HG03460 (cell line): Measurements from ENCODE around the gene VWA2.

Experiments
- ATAC-seq: cut with Tn5 transposase; IDR thresholded peaks from one replicate; pipeline ENCODE4 v1.9.1; 2021; ENCODE audit not compliant: unreplicated experiment

VWA2 gene

GRCh38 chr10:114293075-114293474 is 54.0 kb downstream of the VWA2 start:
- ATAC-seq = no peak

DNA sequence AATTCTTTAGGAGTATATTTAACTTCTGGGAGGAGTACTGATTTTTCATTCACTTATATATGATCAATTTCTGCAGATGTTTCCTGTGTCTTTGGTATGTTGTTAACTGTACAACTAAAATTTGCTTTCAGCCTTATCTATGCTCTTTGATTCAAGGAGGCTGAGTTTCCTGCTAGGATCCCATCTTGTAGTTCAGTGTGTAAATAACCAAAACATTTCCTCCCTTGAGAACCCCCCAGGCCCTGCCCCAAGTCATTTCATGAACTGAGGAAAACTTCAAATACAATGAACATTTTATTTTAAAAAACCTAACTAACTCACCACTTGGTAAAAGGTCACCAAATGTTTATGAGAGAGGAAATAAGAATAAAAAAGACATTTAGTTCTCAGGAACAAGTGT is 55.5 kb downstream of the VWA2 start:
- no peak for ATAC-seq

DNA sequence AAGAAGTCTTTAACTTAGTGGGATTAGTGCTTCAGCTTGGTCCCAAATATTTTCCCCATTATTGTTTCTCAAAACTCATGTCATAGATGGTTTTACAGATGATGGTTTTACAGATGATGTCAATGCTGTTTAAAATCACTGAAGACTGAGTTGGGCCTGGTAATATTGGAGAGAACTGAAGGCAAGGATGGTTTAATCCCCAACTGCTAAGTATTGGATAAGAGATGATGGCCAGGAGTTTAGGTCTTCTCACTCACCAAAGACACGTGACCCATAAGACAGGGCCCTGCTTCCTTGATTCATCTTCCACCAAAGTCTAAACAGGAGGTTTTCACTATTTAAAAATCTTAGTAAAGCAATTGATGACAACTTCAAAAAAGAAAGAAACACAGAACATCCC is 56.3 kb downstream of the VWA2 start:
- no peak for ATAC-seq

DNA sequence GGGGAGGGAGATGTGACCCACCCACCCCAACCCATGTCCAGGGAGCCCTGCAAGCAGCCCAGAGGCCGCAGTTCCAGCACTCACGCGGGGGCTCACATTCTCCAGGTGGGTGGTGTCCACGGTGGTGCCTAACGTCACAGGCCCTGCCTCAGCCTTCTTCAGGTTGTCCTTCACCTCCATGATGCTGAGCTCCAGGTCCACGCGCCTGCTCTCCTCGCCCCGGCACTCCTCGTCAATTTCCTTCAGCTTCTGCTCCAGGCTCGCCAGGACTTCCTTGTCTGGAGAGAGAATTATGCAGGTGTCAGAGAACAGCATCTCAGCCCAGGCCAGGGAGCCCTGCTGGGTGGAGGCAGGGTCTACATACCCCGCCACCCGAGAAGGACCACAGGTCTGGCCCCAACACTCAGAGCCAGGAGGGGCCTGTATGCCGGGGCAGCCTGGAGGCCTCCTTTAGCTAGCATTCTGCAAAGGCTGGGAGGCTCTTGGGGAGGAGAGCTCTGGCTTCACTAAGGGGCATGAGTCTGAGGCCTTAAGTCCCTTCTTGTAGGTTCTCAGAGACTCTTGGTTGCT is 58.2 kb downstream of the VWA2 start:
- no peak for ATAC-seq

GRCh38 chr10:114300036-114300645 is 61.1 kb downstream of the VWA2 start:
- no peak for ATAC-seq

DNA sequence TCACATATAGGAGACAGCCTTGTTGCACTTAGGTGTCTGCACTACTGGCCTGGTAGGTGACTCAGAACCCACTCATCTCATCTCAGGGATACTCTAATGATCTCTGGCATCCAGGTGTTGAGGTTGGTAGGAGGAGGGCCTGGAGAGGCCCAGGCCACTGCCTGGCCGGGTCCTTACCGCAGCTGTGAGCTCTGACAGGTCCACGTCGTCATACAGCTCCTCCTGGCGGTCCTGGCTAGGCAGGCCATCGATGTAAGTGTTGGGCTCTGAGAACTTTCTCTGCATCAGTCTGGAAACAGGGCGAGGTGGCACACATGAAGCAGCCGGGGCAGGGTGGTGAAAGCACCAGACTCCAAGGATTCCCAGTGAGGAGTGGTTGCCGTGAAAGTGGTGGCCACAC is 62.1 kb downstream of the VWA2 start:
- no peak for ATAC-seq

DNA sequence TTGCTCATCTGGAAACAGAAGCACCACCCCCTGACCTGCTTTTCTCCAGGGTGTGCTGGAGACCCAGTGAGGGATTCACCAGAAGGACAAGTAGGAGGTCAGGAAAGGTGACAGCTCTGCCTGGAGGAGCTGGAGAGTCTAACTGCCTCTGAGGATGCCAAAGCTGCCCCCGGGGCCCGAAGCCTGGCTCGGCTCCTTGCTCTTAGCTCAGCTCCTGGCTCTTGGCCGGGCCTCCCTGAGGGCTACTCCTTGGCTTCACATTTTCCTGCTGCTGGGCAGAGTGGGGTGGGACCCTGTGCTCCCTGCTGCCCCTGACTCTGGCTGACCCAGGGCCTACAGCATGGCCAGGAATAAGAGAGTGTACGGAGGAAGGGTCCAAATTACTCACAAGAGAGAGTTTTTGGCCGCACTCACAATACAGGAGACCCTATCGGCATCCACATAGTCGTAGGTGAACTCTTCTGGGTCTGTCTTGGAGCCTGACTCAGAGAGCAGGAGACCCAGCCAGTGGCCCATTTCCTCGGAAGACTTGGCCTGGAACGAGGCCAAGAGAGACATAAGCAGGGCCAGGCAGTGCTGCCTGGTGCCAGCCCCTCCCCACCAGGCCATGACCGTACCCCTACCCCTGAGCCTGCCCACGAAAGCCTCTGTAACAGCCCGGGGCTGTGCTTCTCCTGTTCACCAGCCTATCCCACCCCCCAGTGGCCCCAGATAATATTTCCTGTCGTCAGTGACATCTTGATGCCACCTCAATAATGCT is 63.1 kb downstream of the VWA2 start:
- no peak for ATAC-seq

GRCh38 chr10:114303556-114303955 is 64.5 kb downstream of the VWA2 start:
- no peak for ATAC-seq

DNA sequence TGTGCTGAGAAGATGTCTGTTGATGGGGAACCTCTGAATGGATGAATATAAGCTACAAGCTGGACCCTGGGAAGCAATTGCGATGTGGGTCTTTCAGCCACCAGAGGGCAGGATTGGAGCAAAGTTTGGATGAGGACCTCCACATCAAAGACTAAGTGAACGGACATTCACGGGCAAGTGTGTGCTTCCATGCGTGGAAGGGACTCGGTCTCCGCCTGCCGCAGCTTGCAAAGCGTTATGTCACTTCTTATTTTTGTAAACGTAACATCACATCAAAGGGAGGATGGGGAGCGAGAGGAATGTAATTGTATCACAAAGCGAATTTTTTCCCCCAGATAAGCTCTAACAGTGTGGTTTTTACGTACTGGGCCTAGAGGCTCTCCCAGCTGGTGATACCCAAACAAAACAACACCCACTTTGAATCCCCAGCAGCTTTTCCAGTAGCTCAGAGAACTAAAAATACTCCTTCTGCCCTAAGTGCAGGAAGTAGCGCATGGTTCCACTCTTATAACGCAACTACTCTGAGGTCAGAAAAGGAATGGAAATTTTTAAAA is 65.0 kb downstream of the VWA2 start:
- ATAC-seq = peak; percentile 88

- peak; percentile 63 for ATAC-seq
Observed at GRCh38 chr10:114304571-114305421, 65.7 kb downstream of the VWA2 start.

DNA sequence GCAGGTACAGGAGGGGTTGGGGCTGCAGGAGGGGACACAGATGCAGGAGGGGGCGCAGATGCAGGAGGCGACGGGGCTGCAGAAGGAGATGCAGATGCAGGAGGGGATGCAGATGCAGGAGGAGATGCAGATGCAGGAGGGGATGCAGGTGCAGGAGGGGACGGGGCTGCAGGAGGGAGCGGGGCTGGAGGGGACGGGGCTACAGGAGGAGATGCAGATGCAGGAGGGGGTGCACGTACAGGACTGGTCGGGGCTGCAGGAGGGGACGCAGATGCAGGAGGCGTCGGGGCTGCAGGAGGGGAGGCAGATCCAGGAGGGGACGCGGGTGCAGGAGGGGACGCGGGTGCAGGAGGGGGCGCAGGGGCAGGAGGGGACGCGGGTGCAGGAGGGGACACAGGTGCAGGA is 66.5 kb downstream of the VWA2 start:
- no peak for ATAC-seq

- ATAC-seq = no peak
Observed at GRCh38 chr10:114306116-114306973, 67.3 kb downstream of the VWA2 start.

DNA sequence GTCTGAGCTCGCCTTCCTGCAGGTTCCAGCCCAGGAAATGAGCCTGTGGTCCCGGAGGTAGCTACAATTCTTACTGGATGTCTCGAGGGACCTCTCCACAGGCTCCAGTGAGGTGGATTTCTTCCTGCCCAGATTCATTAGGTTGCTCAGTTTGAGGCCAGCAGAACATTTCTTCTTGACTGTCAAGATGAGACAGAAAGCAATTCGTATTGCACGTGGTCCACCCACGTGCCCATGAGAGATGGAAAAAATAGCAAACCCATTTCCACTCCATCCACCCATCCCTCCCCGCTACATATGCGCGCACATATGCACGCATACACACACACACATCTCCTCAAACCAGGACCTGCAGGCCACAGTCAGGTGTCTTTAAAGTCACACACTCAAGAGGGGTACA is 68.7 kb downstream of the VWA2 start:
- ATAC-seq = no peak

DNA sequence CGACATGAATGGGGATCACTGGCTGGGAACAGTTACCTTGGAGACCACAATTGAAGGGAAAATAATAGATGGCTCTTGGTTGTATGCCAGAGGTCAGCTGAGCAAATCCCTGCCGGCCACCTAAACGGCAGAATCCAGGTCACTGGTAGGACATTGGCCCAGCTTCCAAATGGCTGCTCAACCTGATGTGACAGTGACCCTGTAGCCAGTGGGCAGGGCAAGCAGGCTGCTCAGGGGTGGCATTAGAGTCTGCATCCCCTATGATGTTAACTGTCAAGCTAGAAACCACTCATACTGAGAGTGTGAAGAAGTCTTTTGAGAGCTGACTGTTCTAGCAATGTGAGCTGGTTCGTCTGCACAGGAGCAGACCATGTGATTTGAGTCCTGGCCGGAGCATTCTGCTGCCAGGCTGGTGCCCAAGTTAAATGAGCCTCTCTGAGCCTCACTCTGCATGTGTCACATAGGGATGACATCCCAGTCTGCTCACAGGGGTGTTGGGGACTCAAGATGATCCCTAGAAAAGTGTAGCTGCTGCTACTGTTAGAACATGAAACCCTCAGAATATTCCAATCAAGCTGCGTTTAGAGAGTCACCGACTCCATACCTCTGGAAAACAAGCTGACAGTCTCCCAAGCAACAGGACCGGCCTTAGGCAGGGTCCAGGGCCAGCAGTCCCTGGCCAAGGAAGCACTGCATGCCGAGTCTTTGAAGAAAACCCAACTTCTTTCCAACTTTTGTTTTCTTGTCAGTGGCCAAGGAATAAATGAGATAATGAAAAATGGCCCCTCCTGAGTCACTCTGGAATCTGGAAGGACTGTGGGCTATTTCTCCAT is 69.7 kb downstream of the VWA2 start:
- ATAC-seq = no peak

DNA sequence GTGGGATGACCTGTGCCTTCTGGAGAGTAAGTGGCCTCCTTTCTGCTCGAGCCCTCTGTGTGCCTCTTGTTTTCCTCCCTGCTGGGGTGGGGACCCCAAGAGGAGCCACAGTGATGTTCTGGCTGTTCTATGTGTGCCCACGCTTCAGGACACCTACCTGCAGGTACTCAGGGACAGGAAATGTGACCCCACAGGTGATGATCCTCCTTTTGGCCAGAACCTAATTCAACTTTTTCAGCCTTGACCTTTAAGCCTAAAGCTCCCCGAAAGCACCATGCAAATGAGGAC is 70.3 kb downstream of the VWA2 start:
- no peak for ATAC-seq

DNA sequence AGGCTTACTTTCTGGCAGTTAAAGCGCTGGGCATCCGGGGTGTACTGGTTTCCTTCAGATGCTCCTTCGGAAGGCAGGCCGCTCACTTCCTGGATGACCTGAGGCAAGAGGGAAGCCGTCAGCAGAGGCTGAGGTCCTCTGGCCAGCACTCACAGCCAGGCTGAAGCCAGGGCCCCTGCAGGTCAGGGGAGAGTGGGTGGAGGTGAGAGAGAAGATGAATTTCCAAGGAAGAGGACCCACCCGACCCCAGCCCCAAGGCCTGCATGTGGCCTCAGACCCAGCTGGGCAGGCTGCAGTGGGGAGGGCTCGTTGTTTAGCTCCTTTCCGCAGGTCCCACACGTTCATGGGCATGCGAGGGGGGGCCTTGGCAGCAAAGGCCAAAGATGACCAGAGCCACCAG is 71.3 kb downstream of the VWA2 start:
- ATAC-seq = no peak

DNA sequence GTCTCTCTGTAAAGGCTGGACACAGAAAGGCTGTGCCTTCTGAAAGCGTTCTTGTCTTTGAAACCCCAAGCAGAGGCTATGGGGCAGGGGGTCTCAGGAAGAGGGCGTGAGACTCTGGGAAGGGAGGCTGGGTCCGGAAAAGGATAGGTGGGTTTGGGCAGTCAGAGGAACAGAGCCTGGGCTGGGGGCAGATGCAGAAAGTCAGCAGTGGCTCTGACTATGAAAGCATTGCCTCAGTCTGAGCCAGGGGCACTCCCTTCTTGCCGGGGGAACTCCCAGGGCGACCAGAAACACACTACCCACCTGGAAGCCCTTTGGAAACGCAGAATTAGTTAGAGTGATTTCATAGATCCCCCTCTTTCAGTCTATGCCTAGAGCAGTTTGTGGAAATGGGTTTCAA is 72.0 kb downstream of the VWA2 start:
- ATAC-seq = no peak

- no peak for ATAC-seq
Observed at GRCh38 chr10:114311496-114312209, 72.6 kb downstream of the VWA2 start.

DNA sequence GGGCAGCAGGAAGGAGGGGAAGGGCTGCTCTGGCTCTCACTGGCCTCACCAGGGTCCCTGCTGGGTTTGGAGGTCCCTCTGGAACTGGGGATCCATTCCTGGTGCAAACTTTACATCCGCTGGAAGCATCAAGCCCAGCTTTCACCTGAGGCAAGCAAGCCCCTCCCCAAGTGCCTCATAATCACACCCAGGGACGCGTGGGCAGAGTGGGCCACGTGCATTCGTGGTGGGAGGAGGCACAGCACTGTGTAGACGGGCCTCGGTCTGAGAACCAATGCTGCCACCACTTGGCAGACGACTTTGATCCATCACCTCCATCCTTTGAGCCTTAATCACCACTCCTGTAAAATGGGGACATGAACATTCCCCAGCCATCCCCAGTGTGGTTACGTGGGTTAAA is 74.1 kb downstream of the VWA2 start:
- ATAC-seq = no peak
